Endothelial cell of umbilical vein (primary cell): Measurements from ENCODE around the gene TSPAN4.

ENCODE experiments used
- EZH2 ChIP-seq: IDR thresholded peaks from 2 replicates; pipeline ENCODE4 v1.6.1; 2012; ENCODE audit warnings: borderline replicate concordance, low read depth, mild to moderate bottlenecking, moderate library complexity, low read length, inconsistent platforms; ENCODE audit not compliant: severe bottlenecking
- FOS ChIP-seq: IDR thresholded peaks from 2 replicates; pipeline ENCODE4 v1.6.1; 2011; ENCODE audit warnings: mild to moderate bottlenecking, low read length, moderate library complexity, borderline replicate concordance; ENCODE audit not compliant: insufficient read depth
- POLR2A ChIP-seq: IDR thresholded peaks from 2 replicates; pipeline ENCODE4 v1.6.1; 2012; ENCODE audit warnings: low read depth, mild to moderate bottlenecking, control low read depth, low read length
- POLR2AphosphoS5 ChIP-seq: IDR thresholded peaks from 2 replicates; pipeline ENCODE4 v1.6.1; 2012; ENCODE audit warnings: low read depth, mild to moderate bottlenecking, control low read depth, low read length, moderate library complexity; ENCODE audit not compliant: insufficient read depth
- TF ChIP-seq, protein P1 (sequence below), 2 donors: IDR thresholded peaks; 1 replicate in 1 of 2; 2 replicates in 1 of 2; pipeline ENCODE4 v1.5.1; 2011; ENCODE audit warnings: low read length in 2 of 2, mild to moderate bottlenecking in 2 of 2, moderate library complexity in 2 of 2, control low read depth in 1 of 2, inconsistent platforms in 1 of 2, low read depth in 1 of 2; ENCODE audit not compliant: insufficient read depth in 1 of 2; ENCODE audit errors: extremely low read depth in 1 of 2
- TF ChIP-seq, protein P2 (sequence below): IDR thresholded peaks from 2 replicates; pipeline ENCODE4 v1.6.1; 2011; ENCODE audit not compliant: insufficient read depth, insufficient read length

DNA sequence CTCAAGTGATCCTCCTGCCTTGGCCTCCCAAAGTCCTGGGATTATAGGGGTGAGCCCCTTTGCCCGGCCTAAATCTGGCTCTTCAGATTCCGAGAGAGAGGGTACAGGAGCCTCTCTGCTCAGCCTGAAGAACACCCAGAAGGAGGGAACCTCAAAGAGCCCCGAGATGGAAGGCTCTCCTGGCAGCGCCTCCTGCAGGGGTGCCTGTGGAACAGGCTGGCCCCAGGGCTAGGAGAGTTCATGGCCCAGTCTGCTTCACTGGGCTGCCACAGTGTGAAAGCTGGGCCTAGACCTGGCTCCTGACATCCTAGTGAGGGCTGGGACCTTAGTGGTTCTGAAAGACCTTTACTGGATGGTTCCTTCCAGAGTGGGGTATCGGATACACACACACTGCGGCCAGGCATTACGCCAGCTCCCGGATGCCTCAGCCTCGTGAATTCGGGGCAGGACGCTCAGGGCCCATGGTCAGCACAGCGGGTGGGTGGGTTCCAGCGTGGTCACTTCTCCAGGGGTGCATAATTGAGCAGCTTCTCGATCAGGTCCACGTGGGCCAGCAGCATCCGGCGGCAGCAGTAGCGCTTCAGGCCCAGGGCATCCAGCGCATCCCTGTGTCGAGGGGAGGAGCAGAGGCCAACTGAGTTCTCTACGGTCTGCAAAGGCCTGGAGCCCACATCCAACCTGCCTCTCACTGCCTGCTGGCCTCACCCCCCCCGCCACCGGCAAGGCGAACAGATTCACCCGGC lies 2.6 kb upstream of the TSPAN4 start:
- TF ChIP-seq POLR2A (no peak), POLR2AphosphoS5 (no peak), EZH2 (no peak), FOS (no peak)
- TF ChIP-seq, protein P1, sequence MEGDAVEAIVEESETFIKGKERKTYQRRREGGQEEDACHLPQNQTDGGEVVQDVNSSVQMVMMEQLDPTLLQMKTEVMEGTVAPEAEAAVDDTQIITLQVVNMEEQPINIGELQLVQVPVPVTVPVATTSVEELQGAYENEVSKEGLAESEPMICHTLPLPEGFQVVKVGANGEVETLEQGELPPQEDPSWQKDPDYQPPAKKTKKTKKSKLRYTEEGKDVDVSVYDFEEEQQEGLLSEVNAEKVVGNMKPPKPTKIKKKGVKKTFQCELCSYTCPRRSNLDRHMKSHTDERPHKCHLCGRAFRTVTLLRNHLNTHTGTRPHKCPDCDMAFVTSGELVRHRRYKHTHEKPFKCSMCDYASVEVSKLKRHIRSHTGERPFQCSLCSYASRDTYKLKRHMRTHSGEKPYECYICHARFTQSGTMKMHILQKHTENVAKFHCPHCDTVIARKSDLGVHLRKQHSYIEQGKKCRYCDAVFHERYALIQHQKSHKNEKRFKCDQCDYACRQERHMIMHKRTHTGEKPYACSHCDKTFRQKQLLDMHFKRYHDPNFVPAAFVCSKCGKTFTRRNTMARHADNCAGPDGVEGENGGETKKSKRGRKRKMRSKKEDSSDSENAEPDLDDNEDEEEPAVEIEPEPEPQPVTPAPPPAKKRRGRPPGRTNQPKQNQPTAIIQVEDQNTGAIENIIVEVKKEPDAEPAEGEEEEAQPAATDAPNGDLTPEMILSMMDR (IDR thresholded peaks at IDR 0.05; ENCODE audit: extremely low read depth in 1 of 2, insufficient read depth in 1 of 2, low read depth in 1 of 2, low read length in 2 of 2) = peak; percentile 45 to 46
- TF ChIP-seq, protein P2, sequence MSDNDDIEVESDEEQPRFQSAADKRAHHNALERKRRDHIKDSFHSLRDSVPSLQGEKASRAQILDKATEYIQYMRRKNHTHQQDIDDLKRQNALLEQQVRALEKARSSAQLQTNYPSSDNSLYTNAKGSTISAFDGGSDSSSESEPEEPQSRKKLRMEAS = no peak
